PFSK-1 (cell line): ENCODE data around the gene TMEM167B.

Experiments used
- POLR2AphosphoS5 ChIP-seq: IDR thresholded peaks from 2 replicates; pipeline ENCODE4 v1.6.1; 2012; ENCODE audit warnings: low read depth, mild to moderate bottlenecking, control low read depth, low read length, moderate library complexity
- TAF1 ChIP-seq: IDR thresholded peaks from 2 replicates; pipeline ENCODE4 v1.6.1; 2012; ENCODE audit warnings: low read length, control low read depth, borderline replicate concordance; ENCODE audit not compliant: insufficient read depth

DNA sequence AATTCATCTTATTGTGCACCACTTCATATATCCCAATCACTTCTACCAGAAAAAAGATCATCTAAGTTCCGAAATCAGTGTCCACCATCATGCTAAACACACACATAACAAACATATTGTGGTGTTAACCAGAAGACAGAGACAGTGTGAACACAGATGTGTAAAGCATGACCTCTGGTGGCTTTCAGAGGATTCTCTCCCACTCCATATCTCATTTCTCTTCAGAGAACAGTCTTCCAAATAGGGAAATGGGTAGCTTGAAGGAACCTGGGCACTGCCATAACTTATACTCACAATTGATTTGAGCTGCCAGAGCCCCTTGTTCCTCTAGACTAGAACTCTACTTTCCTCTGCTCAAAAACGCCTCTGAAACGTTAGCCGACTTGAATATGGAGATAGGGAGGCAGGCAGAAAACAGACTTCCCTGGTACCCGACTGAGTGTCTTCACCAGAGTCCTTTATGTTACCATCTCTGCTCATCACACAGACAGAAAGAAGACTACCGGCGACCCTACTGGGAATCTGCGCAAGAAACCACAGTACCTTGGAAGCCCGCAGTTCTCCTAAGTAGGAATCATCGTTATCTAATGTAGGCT is 21.6 kb downstream of the TMEM167B start:
- TF ChIP-seq TAF1 (no peak), POLR2AphosphoS5 (no peak)
